GM21528 (cell line): ENCODE data around the gene VN1R5.
A peak's percentile ranks its signal among the peaks of the same experiment; 100 is the strongest.
"Not testable (repeated sequence)": the region's sequence is repeated elsewhere in the genome, so short reads cannot be mapped to it uniquely, and the experiment has no call there.

Source experiments
- ATAC-seq: cut with Tn5 transposase; IDR thresholded peaks from one replicate; pipeline ENCODE4 v1.9.1; 2021; ENCODE audit warnings: mild to moderate bottlenecking, moderate library complexity; ENCODE audit not compliant: unreplicated experiment, low FRiP score

VN1R5 gene

DNA sequence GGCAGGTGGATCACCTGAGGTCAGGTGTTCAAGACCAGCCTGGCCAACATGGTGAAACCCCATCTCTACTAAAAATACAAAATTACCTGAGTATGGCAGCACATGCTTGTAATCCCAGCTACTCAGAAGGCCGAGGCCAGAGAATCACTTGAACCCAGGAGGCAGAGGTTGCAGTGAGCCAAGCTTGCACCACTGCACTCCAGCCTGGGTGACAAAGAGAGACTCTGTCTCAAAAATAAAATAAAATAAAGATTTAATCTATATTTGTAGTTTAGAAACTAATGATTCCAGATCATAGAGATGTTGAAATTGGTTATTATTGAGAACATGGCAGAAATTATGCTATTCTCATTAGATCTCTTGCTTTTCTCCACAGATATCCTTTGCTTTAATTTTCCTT, at the start of gene VN1R5:
Gene VN1R5 (plus strand): TSS at position 301 of the 400 bp plus-strand sequence.
- not testable (repeated sequence) for ATAC-seq

DNA sequence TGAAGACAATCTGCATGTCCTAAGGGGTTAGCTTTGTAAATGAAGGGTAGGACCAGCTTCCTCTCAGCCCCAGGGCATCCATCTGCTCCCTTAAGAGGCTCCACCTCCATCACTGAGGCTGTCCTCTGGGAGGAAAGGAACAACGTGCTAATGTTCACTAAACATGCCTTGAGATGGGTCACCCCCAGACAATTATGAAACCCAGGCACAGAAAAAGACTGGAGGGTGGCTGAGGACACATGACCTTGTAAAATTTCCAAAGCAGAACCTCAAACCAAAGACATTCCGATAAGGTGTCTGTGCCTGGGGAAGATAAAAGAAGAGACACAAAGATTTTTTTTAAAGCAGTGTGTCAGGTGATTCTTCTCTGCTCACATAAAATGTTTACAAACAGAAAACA, 46.5 kb upstream of the VN1R5 start:
- no peak for ATAC-seq

DNA sequence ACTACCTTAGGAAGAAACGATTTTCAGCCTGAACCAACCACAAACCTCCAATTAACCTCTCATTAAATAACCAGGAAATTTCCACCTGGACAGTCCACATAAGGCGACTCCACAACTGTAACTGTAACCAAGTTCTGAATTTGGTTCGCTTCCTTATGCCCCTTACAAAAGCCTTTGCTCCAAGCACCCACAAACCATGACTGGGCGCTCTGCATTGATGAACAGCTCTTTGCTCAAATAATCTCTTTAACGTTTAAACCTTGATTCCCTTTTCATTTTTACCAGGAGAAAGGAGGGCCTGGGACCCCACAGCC, 45.9 kb upstream of the VN1R5 start:
- peak; percentile 6 for ATAC-seq

DNA sequence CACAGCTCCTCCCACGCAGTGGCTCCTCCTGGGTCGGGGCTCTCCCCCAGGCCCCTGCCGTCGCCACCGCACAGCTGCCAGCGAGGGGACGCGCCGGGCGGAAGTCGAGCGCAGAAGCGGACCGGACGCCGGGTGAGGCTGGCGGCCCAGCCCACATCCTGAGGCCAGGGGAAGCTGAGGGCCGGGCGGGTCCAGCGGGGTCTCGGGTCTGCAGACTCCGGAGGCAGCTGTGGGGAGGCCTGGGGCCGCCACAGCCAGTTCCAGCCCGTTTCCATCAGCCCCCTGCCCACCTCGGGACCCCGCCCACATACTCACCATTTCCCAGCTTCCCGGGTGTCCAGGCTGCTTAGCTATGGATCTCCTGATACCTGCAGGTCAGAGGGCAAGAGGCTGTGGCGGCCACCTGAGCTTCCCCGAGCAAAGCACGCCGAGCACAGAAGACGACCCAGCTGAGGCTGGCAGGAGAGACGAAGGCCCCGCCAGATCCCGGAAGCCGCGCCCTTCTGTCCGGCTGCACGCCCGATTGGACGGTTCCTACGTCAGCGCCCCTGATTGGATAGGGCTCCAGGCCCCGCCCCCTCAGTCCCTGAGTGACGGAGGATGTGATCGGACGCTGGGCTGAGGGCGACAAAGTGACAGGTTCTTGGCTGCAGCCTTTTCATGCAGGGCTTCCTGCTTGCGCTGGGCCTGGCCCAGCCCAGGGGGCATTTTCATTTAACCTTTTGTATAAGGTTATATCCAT, 45.3 kb upstream of the VN1R5 start:
- ATAC-seq: peak; percentile 95

DNA sequence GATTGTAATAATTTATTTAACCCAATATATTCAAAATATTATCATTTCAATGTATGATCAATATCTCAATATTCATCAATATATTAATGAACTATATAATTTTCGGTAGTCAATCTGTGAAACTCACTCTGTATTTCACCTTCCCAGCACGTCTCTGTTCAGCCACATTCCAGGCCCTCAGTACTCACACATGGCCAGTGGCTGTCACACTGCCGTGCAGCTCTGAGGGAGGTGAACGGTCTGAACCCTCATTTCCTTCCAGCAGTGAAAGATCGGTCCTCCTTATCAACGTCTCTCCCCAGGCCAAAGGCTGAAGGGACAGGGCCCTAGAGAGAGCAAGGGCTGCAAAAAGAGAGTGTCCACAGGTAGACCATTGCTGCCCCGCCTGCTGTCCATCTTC, 44.5 kb upstream of the VN1R5 start:
- no peak for ATAC-seq

DNA sequence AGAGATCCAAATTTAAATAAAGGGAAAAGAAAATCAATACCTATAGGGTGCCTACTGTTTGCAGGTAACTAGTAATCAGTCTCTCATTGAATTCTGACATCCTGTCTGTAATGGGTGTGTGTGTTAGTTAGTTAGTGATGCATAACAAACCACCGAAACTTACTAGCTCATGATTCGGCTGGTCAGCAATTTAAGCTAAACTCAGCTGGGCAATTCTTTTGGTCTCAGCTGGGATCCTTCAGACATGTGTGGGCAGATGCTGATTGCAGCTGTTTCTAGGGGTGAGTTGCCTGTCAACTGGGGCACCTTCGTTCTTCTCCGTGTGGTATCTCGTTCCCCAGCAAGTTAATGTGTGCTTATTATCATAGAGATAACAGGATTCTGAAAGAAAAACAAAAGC, 43.9 kb upstream of the VN1R5 start:
- peak; percentile 59 for ATAC-seq

DNA sequence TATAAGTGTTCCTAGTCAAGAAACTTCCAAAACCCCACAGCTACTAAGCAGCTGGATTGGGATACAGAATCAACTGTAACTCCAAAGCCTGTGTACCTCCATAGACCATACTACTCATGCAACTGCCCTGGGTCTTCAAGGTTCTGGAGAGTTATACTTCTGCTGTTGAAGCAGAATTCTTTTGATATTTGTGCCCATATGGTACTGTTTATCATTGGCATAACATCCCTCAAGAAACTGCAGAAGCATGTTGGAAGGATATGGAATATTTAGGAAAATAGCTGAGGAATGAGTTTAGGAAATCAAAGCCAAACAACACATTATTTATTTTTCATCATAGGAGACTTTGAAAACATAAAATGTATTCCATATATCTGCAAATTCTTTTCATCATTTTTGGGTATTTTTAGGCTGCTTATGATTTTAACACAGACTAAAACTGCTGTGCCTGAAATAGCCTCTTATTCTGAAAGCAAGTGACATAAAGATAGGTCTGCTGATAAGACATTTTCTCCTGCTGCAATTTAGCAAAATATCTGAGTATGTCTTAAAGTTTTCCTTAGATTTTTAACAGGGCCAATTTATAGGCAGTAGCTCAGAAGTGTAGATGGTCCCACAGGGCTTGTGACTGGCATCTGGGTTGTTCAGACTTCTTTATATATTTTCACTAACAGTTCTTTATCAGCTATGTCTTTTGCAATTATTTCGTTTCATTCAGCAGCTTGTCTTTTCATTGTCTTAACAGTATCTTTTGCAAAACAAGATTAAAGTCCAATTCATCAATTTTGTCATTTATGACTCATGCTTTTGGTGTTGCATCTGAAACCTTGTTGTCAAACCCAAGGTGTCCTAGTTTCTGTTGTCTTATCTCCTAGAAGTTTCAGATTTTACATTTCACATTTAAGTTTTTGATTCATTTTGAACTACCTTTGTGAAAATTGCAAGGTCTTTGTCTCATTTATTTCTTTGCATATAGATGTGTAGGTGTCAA, 43.0 kb upstream of the VN1R5 start:
- no peak for ATAC-seq

DNA sequence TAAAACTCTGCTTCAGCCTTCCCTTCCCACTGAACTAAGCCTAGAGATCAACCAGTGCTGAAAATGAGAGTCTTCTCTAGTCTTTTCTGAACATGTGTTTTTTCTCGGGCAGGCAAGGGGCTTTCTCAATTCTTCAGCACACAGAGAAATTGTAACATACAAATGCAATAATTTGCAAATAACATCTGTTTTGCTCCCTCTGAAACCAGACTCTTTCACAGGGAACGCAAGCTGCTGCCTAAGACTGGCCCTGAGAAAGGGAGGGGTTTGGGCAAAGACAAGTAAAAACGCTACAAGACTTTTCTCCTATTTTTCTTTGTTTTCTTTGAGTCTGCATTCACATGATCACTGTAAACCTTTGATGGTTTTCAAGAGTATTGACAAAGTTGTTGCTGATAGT, 39.6 kb upstream of the VN1R5 start:
- no peak for ATAC-seq

DNA sequence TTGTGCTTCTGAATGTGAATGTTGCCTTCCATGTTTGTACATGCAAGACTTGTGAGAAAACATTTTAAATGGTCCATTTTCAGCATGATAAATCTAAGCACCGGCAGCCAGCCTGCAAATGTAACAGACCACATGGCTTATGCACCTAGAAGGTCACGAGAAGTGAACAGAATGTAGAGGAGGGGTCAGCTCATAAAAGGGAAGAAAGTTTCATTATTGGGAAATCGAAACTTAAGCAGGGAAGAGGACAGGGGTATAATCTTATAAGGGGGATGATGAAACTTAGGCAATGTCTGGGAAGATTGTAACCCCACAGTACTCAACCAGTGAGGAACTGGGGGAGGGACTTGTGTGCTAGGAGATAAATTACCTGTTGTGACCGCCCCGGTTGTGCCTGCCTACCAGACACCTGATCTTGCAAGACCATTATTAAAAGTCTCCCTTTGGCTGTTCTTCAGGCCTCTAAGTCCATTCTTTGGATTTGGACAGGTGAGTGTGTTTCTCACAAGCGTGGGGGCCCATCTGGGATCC, 37.7 kb upstream of the VN1R5 start:
- no peak for ATAC-seq

DNA sequence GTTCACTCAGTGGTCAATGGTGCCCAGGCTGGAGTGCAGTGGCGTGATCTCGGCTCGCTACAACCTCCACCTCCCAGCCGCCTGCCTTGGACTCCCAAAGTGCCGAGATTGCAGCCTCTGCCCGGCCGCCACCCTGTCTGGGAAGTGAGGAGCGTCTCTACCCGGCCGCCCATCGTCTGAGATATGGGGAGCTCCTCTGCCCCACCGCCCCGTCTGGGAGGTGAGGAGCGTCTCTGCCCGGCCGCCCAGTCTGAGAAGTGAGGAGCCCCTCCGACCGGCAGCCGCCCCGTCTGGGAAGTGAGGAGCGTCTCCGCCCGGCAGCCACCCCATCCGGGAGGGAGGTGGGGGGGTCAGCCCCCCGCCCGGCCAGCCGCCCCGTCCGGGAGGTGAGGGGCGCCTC, 35.6 kb upstream of the VN1R5 start:
- not testable (repeated sequence) for ATAC-seq

DNA sequence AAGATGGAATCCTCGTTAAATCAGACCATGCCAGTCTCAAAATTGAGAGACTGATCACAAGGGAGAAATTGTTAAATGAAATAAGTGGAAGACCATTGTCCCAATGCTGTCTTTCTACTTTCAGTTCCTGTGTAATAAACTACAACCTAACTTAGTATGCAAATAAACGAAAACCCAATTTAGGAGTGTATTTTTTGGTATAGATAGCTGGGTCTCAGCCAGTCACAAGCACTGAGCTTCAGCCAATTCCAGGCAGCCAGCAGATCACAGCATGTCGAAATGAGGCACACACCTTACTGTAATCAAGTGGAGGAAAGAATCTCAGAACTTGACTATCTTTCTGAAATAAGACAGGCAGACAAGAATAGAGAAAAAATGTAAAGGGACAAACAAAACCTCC, 33.0 kb upstream of the VN1R5 start:
- no peak for ATAC-seq

DNA sequence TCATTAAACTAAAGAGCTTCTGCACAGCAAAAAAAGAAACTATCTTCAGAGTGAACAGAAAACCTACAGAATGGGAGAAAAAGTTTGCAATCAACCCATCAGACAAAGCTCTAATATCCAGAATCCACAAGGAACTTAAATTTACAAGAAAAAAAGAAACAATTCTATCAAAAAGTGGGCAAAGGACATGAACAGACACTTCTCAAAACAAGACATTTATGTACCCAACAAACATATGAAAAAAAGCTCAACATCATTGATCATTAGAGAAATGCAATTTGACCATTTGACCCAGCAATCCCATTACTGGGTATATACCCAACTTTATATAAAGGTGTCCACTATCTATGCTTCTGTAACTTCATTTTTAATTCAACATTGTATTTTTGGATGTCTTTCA, 31.1 kb upstream of the VN1R5 start:
- no peak for ATAC-seq

DNA sequence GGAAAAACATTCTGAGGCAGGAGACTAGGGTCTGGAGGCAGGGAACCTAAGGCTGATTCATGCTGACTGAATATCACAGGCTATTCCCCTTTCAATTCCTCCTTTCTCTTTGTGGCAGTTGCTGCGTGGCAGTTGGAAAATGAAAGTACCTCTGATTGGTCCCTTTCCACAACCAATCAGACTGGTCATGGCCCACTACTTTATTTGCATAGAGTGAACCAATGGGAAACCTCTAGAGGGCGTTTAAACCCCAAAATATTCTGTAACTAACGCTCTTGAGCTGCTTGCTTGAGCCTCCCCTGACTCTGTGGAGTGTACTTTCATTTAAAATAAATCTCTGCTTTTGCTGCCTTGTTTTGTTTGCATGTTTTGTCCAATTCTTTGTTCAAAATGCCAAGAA, 27.7 kb upstream of the VN1R5 start:
- ATAC-seq: no peak

DNA sequence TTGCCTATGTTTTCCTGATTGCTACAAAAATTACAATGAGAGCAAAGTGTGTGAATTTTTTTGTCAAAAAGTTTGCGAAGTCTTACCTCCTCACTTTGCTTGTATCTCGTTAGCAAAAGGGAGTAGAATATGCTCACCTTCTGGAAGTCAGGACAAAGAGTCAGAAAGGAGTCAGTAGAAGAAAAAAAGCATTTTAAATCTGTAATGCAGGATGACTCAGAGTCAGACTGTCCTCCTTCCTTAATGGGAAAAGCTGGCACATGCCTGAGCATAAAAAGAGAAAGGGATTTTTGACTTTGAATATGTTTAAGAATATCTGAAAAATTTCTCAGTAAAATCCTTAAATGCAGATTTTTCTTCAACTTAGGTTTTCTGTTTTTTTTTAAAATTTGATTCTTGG, 14.2 kb upstream of the VN1R5 start:
- no peak for ATAC-seq

DNA sequence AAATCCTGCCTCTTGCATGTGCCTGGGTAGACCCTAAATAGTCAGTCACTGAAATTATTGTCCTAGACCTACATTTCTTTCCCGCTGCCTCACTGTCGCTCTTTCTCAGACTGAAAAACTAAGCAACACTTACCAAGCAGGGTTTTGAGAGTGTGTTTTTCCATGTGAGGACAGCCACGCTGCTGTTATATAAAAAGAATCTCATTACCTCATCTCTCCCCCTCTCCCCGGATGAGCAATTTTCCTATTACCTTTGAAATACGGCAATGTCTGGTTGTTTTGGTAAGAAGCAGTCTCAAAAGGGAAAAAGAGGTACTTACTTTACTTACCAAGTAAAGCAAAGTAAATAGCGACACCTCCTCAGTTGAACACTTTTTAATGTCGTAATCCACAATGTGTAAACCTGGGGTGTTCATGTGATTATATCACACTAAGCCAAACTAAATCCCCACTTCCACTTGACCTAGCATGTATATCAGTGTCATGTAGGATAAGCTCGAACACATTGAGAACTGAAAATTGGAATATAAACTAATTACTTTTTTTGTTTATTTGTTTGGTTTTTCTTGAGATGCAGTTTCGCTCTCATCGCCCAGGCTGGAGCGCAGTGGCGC, 12.2 kb upstream of the VN1R5 start:
- ATAC-seq: no peak

DNA sequence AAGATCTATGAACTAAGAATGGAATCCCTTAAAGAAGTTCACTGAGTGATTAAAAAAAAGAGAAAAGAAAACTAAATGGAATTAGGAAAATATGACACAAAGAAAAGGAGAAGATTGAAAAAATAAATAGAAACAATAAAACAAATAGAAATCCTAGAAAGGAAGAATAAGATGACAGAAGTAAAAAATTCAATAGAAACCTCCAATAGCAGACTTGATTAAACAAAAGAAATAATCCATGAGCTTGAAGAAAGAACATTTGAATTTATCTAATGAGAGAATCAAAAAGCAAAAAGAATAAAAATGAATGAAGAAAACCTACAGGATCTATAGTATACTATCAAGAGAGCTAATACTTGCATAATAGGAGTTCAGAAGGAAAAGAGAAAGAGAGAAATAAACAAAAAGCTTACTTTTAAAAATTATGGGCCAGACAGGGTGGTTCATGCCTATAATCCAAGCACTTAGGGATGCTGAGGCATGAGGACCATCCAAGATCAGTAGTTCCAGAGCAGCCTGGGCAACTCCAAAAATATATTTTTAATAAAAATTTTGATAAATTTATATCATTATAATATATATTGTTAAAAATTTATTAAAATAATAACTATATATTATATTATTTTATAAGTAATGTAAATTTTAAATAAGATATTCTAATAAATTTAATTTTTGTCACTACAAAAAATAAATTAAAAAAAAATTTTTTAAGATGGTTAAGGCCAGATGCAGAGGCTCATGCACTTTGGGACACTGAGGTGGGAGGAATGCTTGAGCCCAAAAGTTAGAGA, 9.4 kb upstream of the VN1R5 start:
- ATAC-seq: no peak

DNA sequence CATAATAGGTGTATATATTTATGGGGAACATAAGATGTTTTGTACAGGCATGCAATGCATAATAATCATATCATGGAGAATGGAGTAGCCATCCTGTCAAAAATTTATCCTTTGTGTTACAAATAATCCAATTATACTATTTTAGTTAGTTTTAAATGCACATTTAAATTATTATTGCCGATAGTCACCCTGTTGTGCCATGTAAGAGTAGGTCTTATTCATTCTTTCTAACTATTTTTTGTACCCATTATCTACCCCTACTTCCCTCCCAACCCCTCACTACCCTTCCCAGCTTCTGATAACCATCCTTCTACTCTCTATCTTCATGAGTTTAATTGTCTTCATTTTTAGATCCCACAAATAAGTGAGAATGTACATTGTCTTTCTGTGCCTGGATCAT, 8.3 kb upstream of the VN1R5 start:
- no peak for ATAC-seq

DNA sequence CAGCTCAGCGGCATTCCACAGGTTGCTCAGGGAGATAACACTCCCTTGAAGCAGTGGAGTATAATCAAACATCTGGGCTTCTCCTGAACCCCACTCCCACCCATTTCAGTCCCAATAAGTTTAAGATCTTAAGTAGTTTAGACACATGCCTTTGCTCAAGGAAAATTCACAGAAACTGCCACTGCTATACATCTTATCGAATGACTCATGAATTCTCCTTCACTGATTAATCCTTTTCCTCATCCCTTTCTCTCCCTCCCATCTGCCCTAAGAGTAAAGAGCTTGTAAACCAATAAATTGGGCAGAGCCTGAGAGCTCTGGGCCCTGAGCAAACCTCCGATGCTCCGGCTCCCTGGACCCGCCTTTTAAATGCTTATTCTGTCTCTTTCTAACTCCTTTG, 10.2 kb downstream of the VN1R5 start:
- ATAC-seq: no peak

DNA sequence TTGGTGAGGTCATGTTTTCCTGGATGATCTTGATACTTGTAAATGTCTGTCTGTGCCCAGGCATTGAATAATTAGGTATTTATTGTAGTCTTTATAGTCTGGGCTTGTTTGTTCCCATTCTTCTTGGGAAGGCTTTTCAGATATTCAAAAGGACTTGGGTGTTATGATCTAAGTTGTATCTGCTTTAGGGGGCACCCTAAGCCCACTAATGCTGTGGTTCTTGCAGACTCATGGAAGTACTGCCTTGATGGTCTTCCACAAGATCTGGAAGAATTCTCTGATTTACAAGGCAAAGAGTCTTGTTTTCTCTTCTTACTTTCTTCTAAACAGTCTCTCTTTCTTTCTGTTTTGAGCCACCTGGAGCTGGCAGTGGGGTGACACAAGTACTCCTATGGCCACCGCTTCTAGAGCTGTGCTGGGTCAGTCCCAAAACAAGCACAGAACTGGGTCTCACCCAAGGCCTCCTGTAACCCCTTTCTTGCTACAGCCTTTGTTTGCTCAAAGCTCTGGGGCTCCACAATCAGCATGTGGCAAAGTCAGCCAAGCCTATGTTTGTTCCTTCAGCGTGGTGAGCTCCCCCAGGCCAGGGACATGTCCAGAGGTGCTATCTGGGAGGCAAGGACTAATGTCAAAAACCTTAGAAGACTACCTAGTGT, 12.6 kb downstream of the VN1R5 start:
- no peak for ATAC-seq

DNA sequence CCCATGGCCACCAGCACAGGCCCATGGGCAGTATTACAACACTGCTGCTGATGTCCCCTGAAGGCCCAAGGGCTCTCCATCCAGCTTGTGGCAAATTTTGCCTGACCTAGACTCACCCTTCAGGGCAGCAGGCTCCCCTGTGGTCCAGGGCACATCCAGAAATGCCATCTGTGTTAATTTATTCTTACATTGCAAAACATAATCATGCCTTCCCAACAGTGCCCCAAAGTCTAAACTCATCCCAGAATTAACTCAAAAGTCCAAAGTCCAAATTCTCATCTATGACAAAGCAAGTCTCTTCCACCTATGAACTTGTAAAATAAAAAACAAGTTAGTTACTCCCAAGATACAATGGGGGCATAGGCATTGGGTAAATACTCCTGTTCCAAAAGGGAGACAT, 13.3 kb downstream of the VN1R5 start:
- ATAC-seq: no peak
